VCaP (cell line): ENCODE data around the gene RYR3.

Experiments used
- H3K27ac ChIP-seq: fragments of 450-650 bp; 2 replicates; pipeline ENCODE4 v1.5.1; 2017
- CTCF ChIP-seq: fragments of 450-650 bp; conservative IDR thresholded peaks from 2 replicates; pipeline ENCODE4 v1.5.1; 2017; ENCODE audit warnings: mild to moderate bottlenecking, moderate library complexity

The RYR3 gene

GRCh38 chr15:33473714-33474113 lies 162.9 kb downstream of the RYR3 start:
- no peak overlapping the region for H3K27ac ChIP-seq
- TF ChIP-seq CTCF: no peak

GRCh38 chr15:33476076-33476475 lies 165.3 kb downstream of the RYR3 start:
- no peak for TF ChIP-seq CTCF
- H3K27ac ChIP-seq: no peak overlapping the region

GRCh38 chr15:33476908-33477307 lies 166.1 kb downstream of the RYR3 start:
- no peak for TF ChIP-seq CTCF
- H3K27ac ChIP-seq: no peak overlapping the region

- no peak overlapping the region for H3K27ac ChIP-seq
- TF ChIP-seq CTCF: no peak
Observed at GRCh38 chr15:33489335-33489734, 178.6 kb downstream of the RYR3 start.

GRCh38 chr15:33490703-33491102 lies 179.9 kb downstream of the RYR3 start:
- TF ChIP-seq CTCF: no peak

GRCh38 chr15:33492434-33493052 lies 181.8 kb downstream of the RYR3 start:
- no peak for TF ChIP-seq CTCF
- no peak overlapping the region for H3K27ac ChIP-seq

More at GRCh38 chr15:33490703-33491102, 179.9 kb downstream of the RYR3 start:
- H3K27ac ChIP-seq: no peak overlapping the region

GRCh38 chr15:33494306-33494705 lies 183.5 kb downstream of the RYR3 start:
- H3K27ac ChIP-seq: no peak overlapping the region
- no peak for TF ChIP-seq CTCF
